Fibroblast of lung (primary cell): Measurements from ENCODE around the gene FLVCR1. TPM values are rescaled to one million over a fixed set of nuclear protein-coding genes. Genes with fewer than 3 reads are reported as not detected.
"Not testable (repeated sequence)": the region's sequence is repeated elsewhere in the genome, so short reads cannot be mapped to it uniquely, and the experiment has no call there.

Experiments
- DNase-seq, 2 donors: peaks; one replicate each; pipeline versions ENCODE4 v3.0.0 to v3.0.0-alpha.2; 2010; ENCODE audit warnings: low read depth in 2 of 2
- H2AFZ ChIP-seq: 2 replicates; pipeline ENCODE4 v1.5.1; 2012; ENCODE audit warnings: low read length, control low read depth, inconsistent platforms
- H3K27ac ChIP-seq: 2 replicates; pipeline ENCODE4 v1.5.1; 2011; ENCODE audit warnings: low read length, control low read depth; ENCODE audit not compliant: insufficient read depth
- H3K27me3 ChIP-seq: 2 replicates; pipeline ENCODE4 v1.5.1; 2011; ENCODE audit warnings: mild to moderate bottlenecking, low read length; ENCODE audit not compliant: control insufficient read depth, insufficient read depth
- H3K36me3 ChIP-seq: 2 replicates; pipeline ENCODE4 v1.5.1; 2011; ENCODE audit warnings: low read length; ENCODE audit not compliant: control insufficient read depth, insufficient read depth
- H3K4me1 ChIP-seq: 2 replicates; pipeline ENCODE4 v1.5.1; 2011; ENCODE audit warnings: low read length; ENCODE audit not compliant: control insufficient read depth, insufficient read depth; ENCODE audit errors: extremely low read depth
- H3K4me2 ChIP-seq: 2 replicates; pipeline ENCODE4 v1.5.1; 2011; ENCODE audit warnings: low read length, control low read depth; ENCODE audit not compliant: insufficient read depth; ENCODE audit errors: extremely low read depth
- H3K4me3 ChIP-seq, 4 experiments: fragments of 200-600 bp in 1 of 4; sonication (generic) in 1 of 4; replicated peaks in 1 of 4; 2 replicates each; pipeline ENCODE4 v1.5.1; 2011 to 2016; ENCODE audit warnings: low read length in 4 of 4, low read depth in 3 of 4, mild to moderate bottlenecking in 3 of 4, control low read depth in 2 of 4, inconsistent platforms in 1 of 4, mixed read lengths in 1 of 4; ENCODE audit not compliant: insufficient read depth in 1 of 4; ENCODE audit errors: control extremely low read depth in 1 of 4
- H3K79me2 ChIP-seq: 2 replicates; pipeline ENCODE4 v1.5.1; 2012; ENCODE audit warnings: mild to moderate bottlenecking, low read length, inconsistent platforms; ENCODE audit not compliant: control insufficient read depth, insufficient read depth
- H3K9ac ChIP-seq: 2 replicates; pipeline ENCODE4 v1.5.1; 2011; ENCODE audit warnings: mild to moderate bottlenecking, low read length, control low read depth; ENCODE audit not compliant: insufficient read depth
- H3K9me3 ChIP-seq: 2 replicates; pipeline ENCODE4 v1.5.1; 2012; ENCODE audit warnings: low read depth, low read length; ENCODE audit not compliant: control insufficient read depth, insufficient read depth
- H4K20me1 ChIP-seq: 2 replicates; pipeline ENCODE4 v1.5.1; 2011; ENCODE audit warnings: low read length; ENCODE audit not compliant: control insufficient read depth, insufficient read depth; ENCODE audit errors: extremely low read depth
- CTCF ChIP-seq, 2 donors: IDR thresholded peaks in 1 of 2; conservative IDR thresholded peaks in 1 of 2; 1 replicate in 1 of 2; 2 replicates in 1 of 2; pipeline ENCODE4 v1.5.1; 2011 to 2012; ENCODE audit warnings: low read length in 2 of 2, control low read depth in 1 of 2, inconsistent platforms in 1 of 2, low read depth in 1 of 2, mild to moderate bottlenecking in 1 of 2
- EZH2 ChIP-seq: IDR thresholded peaks from 2 replicates; pipeline ENCODE4 v1.5.1; 2012; ENCODE audit warnings: low read length, control low read depth, mild to moderate bottlenecking; ENCODE audit errors: missing control alignments
- polyA plus RNA-seq, 2 donors: library from polyadenylated mRNA; depleted of rRNA in 1 of 2; stranded (reverse) in 1 of 2; unstranded in 1 of 2; fragments of >200 nt; gene quantifications; 2 replicates each; pipeline ENCODE4 v1.2.1, GENCODE V29; 2011 to 2012; ENCODE audit warnings: missing spikeins in 1 of 2
- total RNA-seq: library from RNA; depleted of rRNA; stranded (reverse); fragments of >200 nt; gene quantifications from 2 replicates; pipeline ENCODE4 v1.2.1, GENCODE V29; 2014

FLVCR1 gene
- total and polyA plus RNA-seq, 2 donors (not counting 1 experiment from before 2014, with no cell fraction given): 2.5 to 7.3 TPM

DNA sequence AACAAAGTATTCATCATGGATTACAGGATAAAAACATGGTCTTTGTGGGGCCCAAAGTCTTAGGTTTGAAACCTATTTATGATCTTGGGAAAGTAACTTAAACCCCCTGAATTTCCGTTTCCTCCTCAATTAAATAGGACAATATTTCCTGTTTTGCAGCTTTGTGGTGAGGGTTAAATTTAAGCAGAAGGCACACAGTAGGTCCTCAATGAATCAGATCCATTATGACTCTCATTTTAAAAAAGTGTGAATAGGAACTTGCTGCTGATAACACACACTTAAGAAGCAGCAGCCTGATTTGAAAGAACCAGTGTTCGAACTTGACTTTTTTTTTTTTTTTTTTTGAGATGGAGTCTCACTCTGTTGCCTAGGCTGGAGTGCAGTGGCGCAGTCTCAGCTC, 50.9 kb downstream of the FLVCR1 start:
- Histone ChIP-seq H3K79me2 (no peaks in the 10 kb centered on the region), H2AFZ (no peak overlapping the region), H3K4me3 (no peak overlapping the region), H4K20me1 (no peaks in the 10 kb centered on the region), H3K4me2 (no peak overlapping the region), H3K4me1 (no peaks in the 10 kb centered on the region), H3K36me3 (no peaks in the 10 kb centered on the region), H3K27ac (no peak overlapping the region), H3K9me3 (no peaks in the 10 kb centered on the region), H3K9ac (no peak overlapping the region), H3K27me3 (no peaks in the 10 kb centered on the region)
- DNase-seq: no peak
- TF ChIP-seq CTCF (conservative IDR thresholded peaks at IDR 0.05 in 1 of 2, IDR thresholded peaks at IDR 0.05 in 1 of 2; ENCODE audit: low read depth in 1 of 2, low read length in 2 of 2) (no peak), EZH2 (no peak)

GRCh38 chr1:212909652-212910063, 51.6 kb downstream of the FLVCR1 start:
- Histone ChIP-seq H3K36me3 (no peaks in the 10 kb centered on the region), H3K9me3 (no peaks in the 10 kb centered on the region), H4K20me1 (no peaks in the 10 kb centered on the region), H2AFZ (no peak overlapping the region), H3K27me3 (no peaks in the 10 kb centered on the region), H3K4me3 (no peak overlapping the region), H3K27ac (no peak overlapping the region), H3K4me1 (no peaks in the 10 kb centered on the region), H3K9ac (no peak overlapping the region), H3K4me2 (no peak overlapping the region), H3K79me2 (no peaks in the 10 kb centered on the region)
- TF ChIP-seq EZH2 (no peak), CTCF (conservative IDR thresholded peaks at IDR 0.05 in 1 of 2, IDR thresholded peaks at IDR 0.05 in 1 of 2; ENCODE audit: low read depth in 1 of 2, low read length in 2 of 2) (no peak)
- no peak for DNase-seq

GRCh38 chr1:212910213-212910612, 52.1 kb downstream of the FLVCR1 start:
- not testable (repeated sequence) for H3K36me3 ChIP-seq, H2AFZ ChIP-seq, H3K9me3 ChIP-seq, H3K79me2 ChIP-seq, H3K4me1 ChIP-seq, DNase-seq, H3K4me2 ChIP-seq, H3K27ac ChIP-seq, H3K4me3 ChIP-seq, H3K9ac ChIP-seq, H3K27me3 ChIP-seq, H4K20me1 ChIP-seq

DNA sequence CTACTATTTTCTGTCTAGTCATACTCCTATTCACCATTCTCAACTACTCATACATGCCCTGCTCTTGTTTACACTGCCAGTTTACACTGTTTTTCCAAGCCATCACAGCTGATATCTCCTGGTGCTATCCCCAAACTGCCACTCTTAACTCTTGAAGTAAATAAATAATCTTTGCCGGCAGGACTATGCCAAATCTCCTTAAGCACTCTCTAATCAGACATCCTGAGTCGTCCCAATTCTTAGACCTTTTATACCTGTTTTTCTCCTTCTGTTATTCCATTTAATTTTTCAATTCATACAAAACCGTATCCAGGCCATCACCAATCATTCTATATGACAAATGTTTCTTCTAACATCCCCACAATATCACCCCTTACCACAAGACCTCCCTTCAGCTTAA, 55.6 kb downstream of the FLVCR1 start:
- not testable (repeated sequence) for H2AFZ ChIP-seq, H3K27ac ChIP-seq, H3K4me1 ChIP-seq, H3K36me3 ChIP-seq, H4K20me1 ChIP-seq, DNase-seq, H3K9ac ChIP-seq, H3K4me2 ChIP-seq, H3K27me3 ChIP-seq, H3K79me2 ChIP-seq, H3K4me3 ChIP-seq, H3K9me3 ChIP-seq

- DNase-seq, H3K9me3 ChIP-seq, H3K36me3 ChIP-seq, H3K4me1 ChIP-seq, H3K4me2 ChIP-seq, H3K9ac ChIP-seq, H2AFZ ChIP-seq, H3K79me2 ChIP-seq, H3K27me3 ChIP-seq, H3K27ac ChIP-seq, H3K4me3 ChIP-seq, H4K20me1 ChIP-seq: not testable (repeated sequence)
These were observed 56.0 kb downstream of the FLVCR1 start for GRCh38 chr1:212914110-212914509.
